ENCODE results near the gene SCARB1. TPM values are rescaled to one million over a fixed set of nuclear protein-coding genes. Genes with fewer than 3 reads are reported as not detected.

Gene SCARB1
- total RNA-seq, 1 donor, result 9.4 TPM

GRCh38 chr12:124750787-124751471 lies 112.7 kb downstream of the SCARB1 start:
- H3K27ac ChIP-seq (ENCODE audit: low read depth, low read length), result no peak overlapping the region
- no peaks in the 10 kb centered on the region for H3K36me3 ChIP-seq (ENCODE audit: insufficient read depth, low read length)
- peak; percentile 68 for DNase-seq (ENCODE audit: insufficient read length, low spot score, missing footprints)
- H3K4me3 ChIP-seq (ENCODE audit: insufficient read depth, low read length), result no peak overlapping the region
- no peak overlapping the region for H3K4me2 ChIP-seq (ENCODE audit: insufficient read depth, low read length)
- H4K20me1 ChIP-seq (ENCODE audit: insufficient read depth, low read length), result peaks cover 2% of the 10 kb centered on the region
- H3K79me2 ChIP-seq (ENCODE audit: insufficient read depth, low read length), result no peaks in the 10 kb centered on the region
- H3K4me1 ChIP-seq (ENCODE audit: insufficient read depth, low read length), result peaks cover 39% of the 10 kb centered on the region
- peaks cover 4% of the 10 kb centered on the region for H3K27me3 ChIP-seq (ENCODE audit: insufficient read depth, low read length)
- no peak overlapping the region for H2AFZ ChIP-seq (ENCODE audit: low read length)
- no peaks in the 10 kb centered on the region for H3K9me3 ChIP-seq (ENCODE audit: low read depth, low read length)
- TF ChIP-seq CTCF (IDR thresholded peaks at IDR 0.05; ENCODE audit: extremely low read depth, low read depth, low read length), result peak; percentile 12

DNA sequence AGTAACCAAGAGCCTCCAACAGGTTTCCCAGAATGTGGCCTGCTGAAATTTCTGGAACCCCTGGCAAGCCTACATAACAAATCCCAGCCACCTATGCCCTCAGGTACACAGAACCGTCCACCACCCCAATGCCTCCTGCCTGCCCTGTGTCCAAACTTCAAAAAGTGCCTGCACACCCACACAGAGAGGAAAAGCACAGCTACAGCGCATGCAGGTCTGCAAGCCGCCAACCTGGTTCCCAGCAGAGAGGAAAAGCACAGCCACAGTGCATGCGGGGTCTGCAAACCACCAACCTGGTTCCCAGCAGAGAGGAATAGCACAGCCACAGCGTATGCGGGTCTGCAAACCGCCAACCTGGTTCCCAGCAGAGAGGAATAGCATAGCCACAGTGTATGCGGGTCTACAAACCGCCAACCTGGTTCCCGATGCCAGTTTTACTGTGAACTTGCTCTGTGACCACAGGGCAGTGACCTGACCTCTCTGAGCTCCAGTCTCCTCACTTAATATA lies 113.5 kb downstream of the SCARB1 start:
- Histone ChIP-seq H3K4me2 (ENCODE audit: insufficient read depth, low read length) (no peak overlapping the region), H3K4me3 (ENCODE audit: insufficient read depth, low read length) (no peak overlapping the region), H3K27me3 (ENCODE audit: insufficient read depth, low read length) (no peaks in the 10 kb centered on the region), H3K79me2 (ENCODE audit: insufficient read depth, low read length) (no peaks in the 10 kb centered on the region), H3K4me1 (ENCODE audit: insufficient read depth, low read length) (peaks cover 40% of the 10 kb centered on the region), H3K36me3 (ENCODE audit: insufficient read depth, low read length) (no peaks in the 10 kb centered on the region), H3K27ac (ENCODE audit: low read depth, low read length) (no peak overlapping the region), H3K9me3 (ENCODE audit: low read depth, low read length) (no peaks in the 10 kb centered on the region), H4K20me1 (ENCODE audit: insufficient read depth, low read length) (peaks cover 2% of the 10 kb centered on the region), H2AFZ (ENCODE audit: low read length) (no peak overlapping the region)
- TF ChIP-seq CTCF (IDR thresholded peaks at IDR 0.05; ENCODE audit: extremely low read depth, low read depth, low read length), result no peak
- no peak for DNase-seq (ENCODE audit: insufficient read length, low spot score, missing footprints)

DNA sequence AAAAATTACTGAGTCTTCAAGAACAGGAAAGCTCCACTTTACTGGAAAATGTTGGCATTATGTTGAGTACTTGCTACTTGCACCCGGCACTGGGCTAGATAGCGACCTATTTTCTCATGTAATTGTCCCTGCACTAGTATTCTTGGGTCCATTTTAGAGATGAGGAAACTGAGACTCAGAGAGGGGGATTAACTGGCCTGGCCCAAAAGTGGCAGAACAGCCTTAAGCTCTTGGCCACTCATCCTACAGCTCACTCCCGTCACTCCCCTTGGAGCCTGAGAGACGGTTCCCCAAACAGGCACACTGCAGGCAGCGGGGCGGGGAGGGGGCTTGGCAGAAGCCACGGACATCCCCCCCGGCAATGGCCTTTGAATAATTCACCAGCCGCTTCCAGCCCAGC lies 113.9 kb downstream of the SCARB1 start:
- DNase-seq (ENCODE audit: insufficient read length, low spot score, missing footprints), result peak; percentile 52
- Histone ChIP-seq H2AFZ (ENCODE audit: low read length) (no peak overlapping the region), H3K79me2 (ENCODE audit: insufficient read depth, low read length) (no peaks in the 10 kb centered on the region), H3K4me2 (ENCODE audit: insufficient read depth, low read length) (no peak overlapping the region), H3K36me3 (ENCODE audit: insufficient read depth, low read length) (no peaks in the 10 kb centered on the region), H3K4me3 (ENCODE audit: insufficient read depth, low read length) (no peak overlapping the region), H3K9me3 (ENCODE audit: low read depth, low read length) (no peaks in the 10 kb centered on the region), H3K27me3 (ENCODE audit: insufficient read depth, low read length) (no peaks in the 10 kb centered on the region), H3K4me1 (ENCODE audit: insufficient read depth, low read length) (peaks cover 35% of the 10 kb centered on the region), H3K27ac (ENCODE audit: low read depth, low read length) (no peak overlapping the region), H4K20me1 (ENCODE audit: insufficient read depth, low read length) (peaks cover 2% of the 10 kb centered on the region)
- no peak for TF ChIP-seq CTCF (IDR thresholded peaks at IDR 0.05; ENCODE audit: extremely low read depth, low read depth, low read length)

DNA sequence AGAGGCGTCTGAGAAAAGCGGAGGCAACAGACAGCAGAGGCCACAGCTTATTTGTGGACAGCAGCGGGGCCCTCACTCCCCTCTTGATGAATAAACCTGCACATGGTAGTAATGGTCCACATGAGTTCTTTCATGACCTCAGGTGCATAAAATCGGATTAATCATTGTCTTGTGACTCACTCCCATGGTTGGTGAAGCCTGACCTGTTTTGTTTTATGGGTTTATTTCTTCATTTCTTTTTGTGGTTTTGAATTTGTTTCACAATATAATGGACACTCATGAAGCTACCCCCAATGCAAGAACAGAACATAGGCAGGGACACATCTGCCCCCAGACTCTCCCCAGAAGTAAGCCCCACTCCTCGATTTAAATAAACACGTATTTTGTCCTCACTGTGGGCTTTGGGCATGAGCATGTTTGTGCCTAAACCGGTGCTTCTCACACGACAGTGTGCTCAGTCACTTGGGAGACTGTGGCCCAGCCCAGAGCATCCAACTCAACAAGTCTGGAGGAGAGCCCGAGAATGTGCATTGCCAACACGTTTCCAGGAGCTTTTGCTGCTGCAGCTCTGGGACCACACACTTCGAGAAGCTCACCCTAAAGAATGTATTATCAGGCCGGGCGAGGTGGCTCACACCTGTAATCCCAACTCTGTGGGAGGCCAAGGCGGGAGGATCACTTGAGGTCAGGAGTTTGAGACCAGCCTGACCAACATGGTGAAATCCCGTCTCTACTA lies 116.1 kb downstream of the SCARB1 start:
- peak overlapping the region; percentile 45 for H3K4me2 ChIP-seq (ENCODE audit: insufficient read depth, low read length)
- peak overlapping the region; percentile 30 for H3K27ac ChIP-seq (ENCODE audit: low read depth, low read length)
- H4K20me1 ChIP-seq (ENCODE audit: insufficient read depth, low read length), result peaks cover 2% of the 10 kb centered on the region
- no peaks in the 10 kb centered on the region for H3K79me2 ChIP-seq (ENCODE audit: insufficient read depth, low read length)
- peaks cover 30% of the 10 kb centered on the region for H3K4me1 ChIP-seq (ENCODE audit: insufficient read depth, low read length)
- H3K4me3 ChIP-seq (ENCODE audit: insufficient read depth, low read length), result no peak overlapping the region
- no peaks in the 10 kb centered on the region for H3K27me3 ChIP-seq (ENCODE audit: insufficient read depth, low read length)
- no peak for TF ChIP-seq CTCF (IDR thresholded peaks at IDR 0.05; ENCODE audit: extremely low read depth, low read depth, low read length)
- no peak overlapping the region for H2AFZ ChIP-seq (ENCODE audit: low read length)
- peak; percentile 96 for DNase-seq (ENCODE audit: insufficient read length, low spot score, missing footprints)
- no peaks in the 10 kb centered on the region for H3K9me3 ChIP-seq (ENCODE audit: low read depth, low read length)
- H3K36me3 ChIP-seq (ENCODE audit: insufficient read depth, low read length), result no peaks in the 10 kb centered on the region

All from osteoblast (primary cell).